ENCODE results near the gene LACC1. TPM values are rescaled to one million over a fixed set of nuclear protein-coding genes. Genes with fewer than 3 reads are reported as not detected.

LACC1 gene
- total RNA-seq, 1 experiment from 2014 or later, result 3.7 TPM

DNA sequence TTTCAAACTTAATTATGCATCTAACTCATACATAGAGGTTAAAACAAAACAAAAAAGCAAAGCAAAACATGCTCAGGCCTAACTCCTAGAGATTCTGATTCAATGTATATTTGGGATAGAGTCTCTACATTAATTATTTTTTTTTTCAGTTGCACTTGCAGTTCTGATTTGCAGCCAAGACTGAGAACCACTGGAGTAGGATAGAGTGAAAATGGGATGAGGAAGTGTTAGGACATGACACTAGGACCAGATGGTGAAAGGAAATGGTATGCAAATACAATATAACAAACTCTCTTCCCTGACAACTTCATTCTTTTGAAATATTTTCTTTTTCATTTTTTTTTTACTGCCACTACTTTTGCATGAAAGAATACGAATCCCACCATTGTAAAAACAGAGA lies 1.9 kb upstream of the LACC1 start:
- no peak overlapping the region; a peak in 1 of 7 replicates for H3K27ac Mint-ChIP-seq
- H3K4ac ChIP-seq (ENCODE audit: low read depth, low read length), result no peak overlapping the region
- H3K27ac ChIP-seq (ENCODE audit: insufficient read length, low read depth, low read length), result no peak overlapping the region
- H3K23me2 ChIP-seq (ENCODE audit: insufficient read length, low read depth, low read length, poor library complexity, severe bottlenecking), result peaks cover 14% of the 10 kb centered on the region
- H3K18ac ChIP-seq (ENCODE audit: insufficient read length, low read depth, low read length), result no peak overlapping the region
- H3K4me1 ChIP-seq (ENCODE audit: insufficient read depth, low read length), result peaks cover 4% of the 10 kb centered on the region
- no peak overlapping the region for H3K14ac ChIP-seq (ENCODE audit: insufficient read depth, low read length)
- H3K79me2 ChIP-seq (ENCODE audit: insufficient read depth, low read length), result no peaks in the 10 kb centered on the region
- no peak overlapping the region for H3K56ac ChIP-seq (ENCODE audit: insufficient read length, low read depth, low read length)
- no peak overlapping the region for H2AK5ac ChIP-seq (ENCODE audit: insufficient read length, low read length)
- H2BK5ac ChIP-seq (ENCODE audit: insufficient read length, low read length), result no peak overlapping the region
- H3K4me1 Mint-ChIP-seq, result peaks cover 32 to 36% of the 10 kb centered on the region in 2 experiments
- no peak overlapping the region for H2BK15ac ChIP-seq (ENCODE audit: low read depth, low read length)
- H3K36me3 Mint-ChIP-seq (ENCODE audit: insufficient read depth in 1 of 3, low read depth in 3 of 3), result peaks cover 0 to 3% (median 0%) of the 10 kb centered on the region in 3 experiments; a peak in 2 of 7 replicates
- peak overlapping the region; percentile 76 for H3K4me2 ChIP-seq (ENCODE audit: insufficient read depth, insufficient read length, low read length)
- no peak overlapping the region for H4K8ac ChIP-seq (replicated peaks; ENCODE audit: insufficient read length, low read depth, low read length)
- H3K9me3 ChIP-seq (ENCODE audit: control insufficient read depth, low read depth, low read length), result no peaks in the 10 kb centered on the region
- no CpG with 5 or more reads among the region's 1 CpG for WGBS (ENCODE audit: extremely low coverage, insufficient read length, low lambda C conversion rate)
- no peaks in the 10 kb centered on the region for H4K20me1 ChIP-seq (ENCODE audit: control insufficient read depth, insufficient read depth, insufficient read length)
- H2AFZ ChIP-seq (ENCODE audit: low read length), result no peak overlapping the region
- DNase-seq, result no peak
- H4K5ac ChIP-seq (ENCODE audit: insufficient read length, low read depth, low read length), result no peak overlapping the region
- no peak overlapping the region for H2BK120ac ChIP-seq (ENCODE audit: low read depth, low read length, poor library complexity, severe bottlenecking)
- peaks cover 3% of the 10 kb centered on the region; the same call in 1 of the 2 replicates for H3K27me3 ChIP-seq (ENCODE audit: insufficient read depth, low read length)
- no peak overlapping the region for H2BK12ac ChIP-seq (ENCODE audit: insufficient read length, low read depth, low read length)
- peak overlapping the region; percentile 21 to 92; a peak in 2 of 5 replicates for H3K4me3 Mint-ChIP-seq
- H3K27me3 Mint-ChIP-seq (ENCODE audit: low read depth), result peaks cover 14% of the 10 kb centered on the region
- H3T11ph ChIP-seq (ENCODE audit: low read length), result no peak overlapping the region
- peaks cover 0 to 3% of the 10 kb centered on the region in 2 experiments; a peak in 1 of 5 replicates for H3K9me3 Mint-ChIP-seq
- no peak overlapping the region for H2BK20ac ChIP-seq (ENCODE audit: low read depth, low read length, poor library complexity, severe bottlenecking)
- H3K9ac ChIP-seq (ENCODE audit: extremely low read depth, insufficient read length, low read length), result no peak overlapping the region
- TF ChIP-seq, protein P1, sequence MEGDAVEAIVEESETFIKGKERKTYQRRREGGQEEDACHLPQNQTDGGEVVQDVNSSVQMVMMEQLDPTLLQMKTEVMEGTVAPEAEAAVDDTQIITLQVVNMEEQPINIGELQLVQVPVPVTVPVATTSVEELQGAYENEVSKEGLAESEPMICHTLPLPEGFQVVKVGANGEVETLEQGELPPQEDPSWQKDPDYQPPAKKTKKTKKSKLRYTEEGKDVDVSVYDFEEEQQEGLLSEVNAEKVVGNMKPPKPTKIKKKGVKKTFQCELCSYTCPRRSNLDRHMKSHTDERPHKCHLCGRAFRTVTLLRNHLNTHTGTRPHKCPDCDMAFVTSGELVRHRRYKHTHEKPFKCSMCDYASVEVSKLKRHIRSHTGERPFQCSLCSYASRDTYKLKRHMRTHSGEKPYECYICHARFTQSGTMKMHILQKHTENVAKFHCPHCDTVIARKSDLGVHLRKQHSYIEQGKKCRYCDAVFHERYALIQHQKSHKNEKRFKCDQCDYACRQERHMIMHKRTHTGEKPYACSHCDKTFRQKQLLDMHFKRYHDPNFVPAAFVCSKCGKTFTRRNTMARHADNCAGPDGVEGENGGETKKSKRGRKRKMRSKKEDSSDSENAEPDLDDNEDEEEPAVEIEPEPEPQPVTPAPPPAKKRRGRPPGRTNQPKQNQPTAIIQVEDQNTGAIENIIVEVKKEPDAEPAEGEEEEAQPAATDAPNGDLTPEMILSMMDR (conservative IDR thresholded peaks at IDR 0.05), result no peak
- H4K91ac ChIP-seq (ENCODE audit: insufficient read length, low read depth, low read length), result no peak overlapping the region
- no peaks in the 10 kb centered on the region for H3K79me1 ChIP-seq (ENCODE audit: insufficient read depth, low read depth, low read length, poor library complexity, severe bottlenecking)
- no peak overlapping the region for H3K23ac ChIP-seq (ENCODE audit: insufficient read length, low read depth, low read length)

Data from H9 (cell line).